ENCODE results near the gene PTAR1.

PTAR1 gene

DNA sequence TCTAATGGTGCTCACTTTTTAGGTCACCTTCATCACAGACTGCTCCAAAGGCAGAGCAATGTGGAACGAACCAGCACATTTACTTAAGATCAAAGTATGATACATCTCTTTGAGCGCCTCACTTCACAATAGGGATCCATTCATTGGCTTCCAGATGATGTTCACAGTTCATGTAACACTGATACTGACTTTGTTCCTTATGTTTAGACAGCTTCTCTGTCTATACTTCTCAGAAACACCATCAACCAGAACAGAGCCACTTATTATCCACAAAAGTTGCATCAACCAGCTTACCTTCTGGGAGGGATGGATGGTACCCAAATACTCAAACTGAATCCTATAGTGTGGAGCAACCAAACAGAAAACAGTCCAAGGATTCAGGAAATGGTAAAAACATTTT is 4.6 kb downstream of the PTAR1 start:
- no peak for DNase-seq
- intact Hi-C loops (cut with DNase I): loop anchor here (10.0 kb wide), 3 partner anchors 170 to 500 kb away; partner anchors contain the start of gene SMC5

DNA sequence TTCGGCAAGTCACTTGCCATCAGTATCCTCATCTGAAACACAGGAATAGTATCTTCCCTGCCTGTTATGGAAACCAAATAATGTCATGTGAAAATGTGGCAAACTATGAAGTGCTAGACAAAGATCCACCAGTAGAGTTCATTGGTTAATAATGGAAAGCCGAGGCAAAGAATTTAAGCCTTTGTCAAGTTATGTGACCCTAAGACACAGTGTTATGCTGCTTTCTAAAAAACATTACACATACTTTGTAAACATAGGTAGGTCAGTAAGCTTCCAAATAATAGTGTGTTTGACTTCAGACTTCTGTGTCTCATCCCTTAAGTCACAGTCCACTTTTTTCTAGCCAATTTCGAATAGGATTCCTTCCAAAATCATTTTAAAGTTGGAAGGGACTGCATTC is 6.0 kb downstream of the PTAR1 start:
- intact Hi-C loops (cut with DNase I): loop anchor here (10.0 kb wide), 3 partner anchors 171 to 501 kb away; partner anchors contain the start of gene SMC5
- DNase-seq: no peak

DNA sequence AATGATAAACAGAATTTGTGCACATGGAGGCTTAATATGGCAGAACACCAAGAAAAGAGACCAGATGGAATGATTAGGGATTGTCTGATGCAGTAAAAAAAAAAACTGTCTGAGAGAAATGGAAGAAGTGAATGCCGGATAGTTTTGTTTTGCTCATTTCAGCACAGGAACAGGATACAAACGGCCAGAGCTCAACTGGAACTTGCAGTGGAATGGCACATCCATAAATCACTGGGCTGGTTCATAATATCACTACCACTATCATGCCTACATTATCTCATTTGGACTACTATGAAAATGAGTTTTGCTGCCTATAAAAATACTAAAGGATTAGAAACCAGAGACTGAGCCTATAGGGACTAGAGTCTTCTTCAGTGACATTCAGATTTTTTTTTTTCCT is 9.7 kb downstream of the PTAR1 start:
- DNase-seq: no peak
- intact Hi-C loops (cut with DNase I): loop anchor here (10.0 kb wide), 3 partner anchors 175 to 505 kb away; partner anchors contain the start of gene SMC5

DNA sequence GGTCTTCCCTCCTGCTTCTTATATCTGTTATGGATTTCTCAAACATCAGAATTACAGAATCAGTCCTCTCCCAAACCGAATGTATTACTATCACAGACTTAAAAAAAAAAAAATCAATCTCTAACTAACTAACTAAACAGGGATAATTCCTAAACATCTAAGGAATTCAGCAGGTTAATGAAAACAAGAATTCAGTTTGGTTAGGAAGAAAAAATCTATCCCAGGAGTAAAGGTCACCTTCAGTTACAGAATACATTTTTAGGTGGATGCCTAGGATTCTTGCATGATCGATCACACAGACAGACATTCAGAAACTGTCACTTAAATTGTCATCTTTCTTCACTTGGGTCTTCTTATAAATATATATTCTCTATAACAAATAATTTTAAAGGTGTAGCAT is 11.5 kb downstream of the PTAR1 start:
- DNase-seq: no peak
- intact Hi-C loops (cut with DNase I): no loop called here

DNA sequence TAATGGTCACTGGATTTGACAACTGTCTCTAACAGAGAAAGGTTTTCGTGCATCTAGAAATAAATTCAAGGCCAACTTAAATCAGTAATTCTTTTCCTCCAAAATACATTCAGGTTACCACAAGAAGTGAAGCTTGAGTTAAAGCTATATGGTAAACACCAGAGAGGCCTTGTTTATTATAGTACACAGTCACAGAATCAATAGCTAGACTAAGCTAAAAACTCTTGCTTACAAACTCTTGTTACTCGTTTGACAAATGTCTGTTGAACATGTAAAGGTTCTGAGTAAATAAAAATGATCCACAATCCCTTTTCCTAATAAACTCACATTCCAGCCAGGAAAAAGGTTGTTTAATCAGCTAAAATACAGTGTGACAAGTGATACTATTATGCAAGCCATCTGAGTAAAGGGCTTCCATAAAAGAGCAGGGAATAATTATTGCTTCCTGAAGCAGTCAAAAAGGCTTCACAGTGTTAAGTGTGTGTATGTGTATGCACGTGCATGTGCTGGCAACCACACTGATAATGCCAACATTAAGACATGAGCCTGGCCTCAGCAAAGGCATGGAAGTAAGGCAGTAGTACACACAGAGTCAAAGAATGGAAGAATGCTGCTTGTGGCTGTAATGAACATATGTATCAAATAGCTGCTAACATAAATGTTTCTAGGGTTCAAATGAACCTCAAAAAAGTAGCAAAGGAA is 12.8 kb downstream of the PTAR1 start:
- intact Hi-C loops (cut with DNase I): no loop called here

DNA sequence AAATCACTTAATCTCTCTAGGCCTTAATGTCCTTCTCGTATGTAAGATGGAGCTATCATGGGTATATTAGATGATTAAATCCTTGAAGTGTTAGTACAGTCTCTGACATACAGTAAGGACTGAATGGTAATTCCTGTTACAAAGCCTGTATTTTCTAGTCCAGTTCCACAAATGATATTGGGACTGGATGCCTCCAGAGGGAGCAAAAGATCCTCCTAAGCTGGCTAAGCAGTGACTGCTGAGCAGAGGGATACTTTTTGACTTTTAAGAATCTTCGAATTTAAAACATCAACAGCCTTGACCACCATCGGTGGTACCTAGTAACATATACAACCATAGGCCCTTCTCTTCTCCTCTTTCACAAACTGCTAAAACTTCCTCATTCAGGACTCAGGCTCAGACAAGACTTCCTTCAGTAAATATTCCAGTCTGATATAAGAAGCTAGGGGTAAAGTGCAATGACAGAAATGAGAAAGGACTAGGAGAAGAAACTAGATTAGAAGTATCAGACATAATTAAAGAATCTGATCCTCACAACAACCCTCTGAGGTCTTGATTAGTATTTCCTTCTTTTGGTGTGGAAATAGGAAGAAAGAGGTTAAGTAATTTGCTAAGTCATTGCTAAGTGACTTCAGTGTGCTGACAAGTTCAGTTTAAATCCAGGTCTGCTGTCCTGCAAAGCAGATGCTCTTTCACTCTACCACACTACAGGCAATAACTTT is 13.9 kb downstream of the PTAR1 start:
- DNase-seq: no peak
- intact Hi-C loops (cut with DNase I): no loop called here

More for the DNA sequence above, 12.8 kb downstream of the PTAR1 start:
- DNase-seq: no peak

DNA sequence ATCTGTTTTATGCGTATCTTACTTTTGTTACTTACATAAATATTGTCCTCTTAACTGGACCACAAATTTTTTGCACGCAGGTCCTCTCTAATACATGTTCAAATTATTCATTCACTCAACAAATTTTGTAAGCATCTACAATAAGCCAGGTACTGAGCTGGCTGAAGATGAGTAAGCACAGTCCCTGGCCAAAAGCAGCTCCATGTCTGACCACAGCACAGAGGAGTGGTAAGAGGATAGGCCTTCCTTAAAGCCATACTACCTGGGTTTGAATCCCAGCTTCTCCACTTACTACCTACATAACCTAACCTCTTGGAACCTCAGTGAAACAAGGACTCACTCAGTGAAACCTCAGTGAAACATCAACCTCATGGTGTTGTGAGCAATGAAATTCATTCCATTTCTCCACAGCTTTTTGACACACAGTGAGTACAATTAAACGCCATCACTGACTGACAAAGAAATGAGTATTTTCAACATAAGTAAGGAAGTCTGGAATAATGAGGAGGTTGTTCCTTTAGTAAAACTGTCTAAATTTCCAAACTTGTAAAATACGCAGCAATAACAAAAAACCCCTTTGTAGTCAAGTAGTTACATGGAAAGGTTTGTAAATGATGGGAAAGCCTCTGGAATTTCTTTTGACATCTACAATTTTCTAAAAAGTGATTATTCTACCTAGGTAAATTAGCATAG is 15.0 kb downstream of the PTAR1 start:
- intact Hi-C loops (cut with DNase I): no loop called here
- no peak for DNase-seq

DNA sequence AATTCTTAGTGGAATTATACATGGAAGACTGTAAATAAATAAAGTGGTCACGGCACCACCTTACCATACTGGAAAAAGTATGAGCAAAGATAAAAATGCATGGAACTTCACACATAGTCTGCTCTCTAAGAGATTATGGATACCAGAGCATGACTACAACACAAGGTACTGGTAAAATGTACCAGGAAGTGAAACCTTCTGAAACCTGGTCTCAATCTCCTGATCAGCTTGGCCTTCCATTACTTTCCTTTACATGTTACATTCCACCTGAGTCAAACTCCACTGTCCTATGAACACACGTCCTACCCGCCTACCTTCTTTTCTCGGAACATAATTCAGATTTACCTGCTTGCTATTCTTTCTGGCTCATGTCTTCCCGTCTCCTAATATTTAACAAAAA is 15.9 kb downstream of the PTAR1 start:
- no peak for DNase-seq
- intact Hi-C loops (cut with DNase I): no loop called here

DNA sequence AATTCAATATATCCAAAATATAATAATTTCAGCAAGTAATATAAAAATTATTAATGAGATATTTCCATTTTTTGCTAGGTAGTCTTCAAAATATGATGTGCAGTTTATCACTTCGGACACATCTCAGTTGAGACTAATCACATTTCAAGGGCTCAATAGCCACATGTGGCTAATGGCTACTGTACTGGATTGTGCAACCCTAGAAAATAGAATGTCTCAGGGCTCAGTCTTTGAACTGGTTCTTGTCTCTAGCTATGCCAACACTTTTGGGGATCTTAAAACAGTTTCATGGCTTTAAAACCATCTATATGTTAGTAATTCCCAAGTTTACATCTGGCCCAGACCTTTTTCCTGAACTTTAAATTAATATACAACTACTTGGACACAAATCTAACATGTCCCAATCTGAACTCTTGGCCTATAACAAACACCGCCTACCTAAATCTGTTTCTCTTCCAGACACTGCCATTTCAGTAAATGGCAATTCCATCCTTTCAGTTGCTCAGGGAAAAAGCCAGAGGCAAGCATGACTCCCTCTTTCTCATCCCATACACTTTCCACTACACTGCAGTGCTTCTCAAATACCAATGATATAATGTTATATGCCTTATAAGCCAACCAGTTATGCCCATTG is 18.8 kb downstream of the PTAR1 start:
- no peak for DNase-seq
- intact Hi-C loops (cut with DNase I): no loop called here

DNA sequence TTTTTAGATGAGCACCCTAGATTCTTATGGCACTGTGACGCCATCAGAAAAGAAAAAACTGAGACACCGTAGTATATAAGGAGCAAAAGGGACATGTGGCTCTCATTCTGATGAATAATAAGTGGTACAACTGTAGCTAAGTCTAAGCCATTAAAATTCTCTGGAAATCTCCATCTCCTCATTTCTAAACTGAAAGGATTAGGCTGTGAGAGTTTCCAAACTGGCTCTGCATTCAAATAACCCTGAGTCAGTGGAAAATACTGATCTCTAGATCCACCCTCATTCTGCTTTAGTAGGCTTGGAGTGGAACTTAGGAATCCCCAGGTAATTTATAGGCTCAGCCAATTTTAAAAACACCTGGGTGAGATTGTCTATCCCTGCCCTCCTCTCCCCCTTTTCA is 28.5 kb downstream of the PTAR1 start:
- no peak for DNase-seq
- intact Hi-C loops (cut with DNase I): no loop called here

DNA sequence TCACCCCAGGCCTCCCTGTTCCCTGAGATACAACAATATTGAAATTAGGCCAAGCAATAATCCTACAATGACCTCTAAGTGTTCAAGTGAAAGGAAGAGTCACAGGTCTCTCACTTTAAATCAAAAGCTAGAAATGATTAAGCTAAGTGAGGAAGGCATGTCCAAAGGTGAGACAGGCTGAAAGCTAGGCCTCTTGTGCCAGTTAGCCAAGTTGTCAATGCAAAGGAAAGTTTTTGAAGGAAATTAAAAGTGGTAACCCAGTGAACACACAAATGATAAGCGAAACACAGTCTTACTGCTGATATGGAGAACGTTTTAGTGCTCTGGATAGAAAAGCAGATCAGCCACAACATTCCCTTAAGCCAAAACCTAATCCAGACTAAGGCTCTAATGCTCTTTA is 39.8 kb downstream of the PTAR1 start:
- intact Hi-C loops (cut with DNase I): no loop called here

DNA sequence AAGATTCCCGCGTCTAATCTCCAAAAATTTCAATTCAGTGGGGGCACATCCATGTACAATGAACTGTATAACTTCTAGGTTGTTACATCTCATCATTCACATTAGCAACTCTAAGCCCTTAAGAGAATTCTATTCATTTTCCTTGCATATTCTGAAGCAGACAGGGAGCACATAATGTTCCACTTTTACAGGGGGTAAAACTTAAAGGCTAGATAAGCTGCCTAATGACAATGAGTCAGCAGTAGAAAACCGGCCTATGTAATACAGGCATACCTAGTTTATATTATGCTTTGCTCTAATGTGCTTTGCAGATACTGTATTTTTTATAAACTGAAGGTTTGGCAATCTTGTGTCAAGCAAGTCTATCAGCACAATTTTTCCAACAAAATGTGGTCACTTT is 40.4 kb downstream of the PTAR1 start:
- DNase-seq: no peak
- intact Hi-C loops (cut with DNase I): no loop called here

More for the DNA sequence above, 39.8 kb downstream of the PTAR1 start:
- no peak for DNase-seq

DNA sequence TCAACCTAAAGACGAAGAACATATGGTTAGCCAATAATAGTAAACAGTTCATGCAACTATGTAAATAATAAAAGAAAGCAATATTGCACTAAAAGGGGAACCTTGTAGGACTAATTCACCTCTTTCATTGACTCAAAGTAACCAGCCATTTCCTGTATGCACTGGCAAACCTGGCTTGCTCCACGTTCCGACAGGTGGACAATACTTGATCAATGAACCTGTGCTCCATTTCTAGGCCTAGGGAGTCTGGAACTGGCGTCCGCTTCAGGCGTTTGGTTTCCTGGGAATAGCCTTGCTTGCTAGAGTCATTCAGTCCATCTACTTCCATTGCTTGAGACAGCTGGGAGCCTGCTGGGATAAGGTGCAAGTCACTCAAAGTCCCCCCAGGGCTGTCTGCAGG is 41.6 kb downstream of the PTAR1 start:
- intact Hi-C loops (cut with DNase I): no loop called here
- DNase-seq: peak in 1 of 10 donors; percentile 73

DNA sequence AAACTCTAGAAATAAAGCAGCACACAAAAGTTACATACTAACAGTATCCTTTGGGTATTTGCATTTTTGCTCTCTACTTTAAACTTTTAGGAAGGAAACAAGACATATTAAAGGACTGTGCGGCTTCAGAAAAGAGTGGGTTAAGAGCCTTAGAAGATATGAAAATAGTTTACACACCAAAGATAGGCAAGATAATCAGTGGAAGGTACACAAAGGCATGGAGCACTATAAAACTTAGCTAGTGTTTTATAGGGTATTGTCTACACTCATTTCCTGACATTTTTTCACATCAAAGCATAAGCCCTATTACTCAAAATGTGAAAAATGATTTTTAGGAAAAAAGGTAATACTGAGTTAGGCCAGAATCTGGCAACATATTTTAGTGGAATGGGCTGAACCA is 44.0 kb downstream of the PTAR1 start:
- no peak for DNase-seq
- intact Hi-C loops (cut with DNase I): no loop called here

DNA sequence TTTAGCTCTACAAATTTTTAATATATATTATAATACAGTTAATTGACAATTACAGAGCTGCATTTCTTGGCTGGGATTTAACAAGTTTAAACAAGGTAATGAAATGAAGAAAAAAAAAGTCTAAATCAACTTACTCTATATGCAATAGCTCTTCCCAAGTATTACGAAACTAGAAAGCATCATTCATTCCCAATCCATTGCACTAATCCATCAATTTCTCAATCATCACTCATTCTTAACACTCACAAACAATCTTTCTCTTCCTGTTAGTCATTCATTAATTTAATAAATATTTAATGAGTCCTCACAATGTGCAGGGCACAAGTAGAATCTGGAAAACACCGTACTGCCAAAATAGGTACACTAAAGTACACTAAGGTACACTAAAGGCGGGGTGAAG is 44.7 kb downstream of the PTAR1 start:
- no peak for DNase-seq
- intact Hi-C loops (cut with DNase I): no loop called here

DNA sequence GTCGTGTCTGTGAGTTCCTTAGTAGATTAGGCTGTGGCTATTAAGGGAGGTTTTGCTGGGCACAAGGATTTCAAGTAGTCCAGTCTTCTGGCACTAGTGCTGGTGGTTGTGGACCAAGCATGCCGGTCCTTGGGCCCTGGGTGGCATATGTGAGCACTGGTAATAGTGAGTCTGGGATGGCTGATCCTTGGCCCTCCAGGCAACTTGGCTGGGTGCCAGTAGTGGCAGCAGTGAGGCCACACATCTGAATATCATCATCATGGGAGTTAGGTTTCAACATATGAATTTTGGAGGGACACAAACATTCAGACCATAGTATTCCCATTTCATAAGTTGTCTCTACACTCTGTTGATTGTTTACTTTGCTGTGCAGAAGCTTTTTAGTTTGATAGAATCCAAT is 62.3 kb downstream of the PTAR1 start:
- no peak for DNase-seq

DNA sequence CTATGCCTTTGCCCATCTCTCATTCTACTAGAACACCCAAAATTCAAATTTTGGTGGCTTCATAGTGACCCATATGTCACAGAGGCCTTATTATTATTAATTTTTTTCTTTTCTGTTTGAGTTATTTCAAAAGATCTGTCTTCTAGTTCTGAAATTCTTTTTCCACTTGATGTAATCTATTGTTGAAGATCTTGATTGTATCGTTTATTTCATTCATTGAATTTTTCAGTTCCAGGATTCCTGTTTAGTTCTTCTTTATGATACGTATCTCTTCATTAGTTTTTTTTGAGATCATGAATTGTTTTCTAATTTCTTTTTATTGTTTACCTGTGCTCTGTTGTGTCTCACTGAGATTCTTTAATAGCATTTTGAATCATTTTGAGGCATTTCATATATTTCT is 63.0 kb downstream of the PTAR1 start:
- no peak for DNase-seq
- intact Hi-C loops (cut with DNase I): no loop called here

More for the DNA sequence above, 62.3 kb downstream of the PTAR1 start:
- intact Hi-C loops (cut with DNase I): no loop called here

DNA sequence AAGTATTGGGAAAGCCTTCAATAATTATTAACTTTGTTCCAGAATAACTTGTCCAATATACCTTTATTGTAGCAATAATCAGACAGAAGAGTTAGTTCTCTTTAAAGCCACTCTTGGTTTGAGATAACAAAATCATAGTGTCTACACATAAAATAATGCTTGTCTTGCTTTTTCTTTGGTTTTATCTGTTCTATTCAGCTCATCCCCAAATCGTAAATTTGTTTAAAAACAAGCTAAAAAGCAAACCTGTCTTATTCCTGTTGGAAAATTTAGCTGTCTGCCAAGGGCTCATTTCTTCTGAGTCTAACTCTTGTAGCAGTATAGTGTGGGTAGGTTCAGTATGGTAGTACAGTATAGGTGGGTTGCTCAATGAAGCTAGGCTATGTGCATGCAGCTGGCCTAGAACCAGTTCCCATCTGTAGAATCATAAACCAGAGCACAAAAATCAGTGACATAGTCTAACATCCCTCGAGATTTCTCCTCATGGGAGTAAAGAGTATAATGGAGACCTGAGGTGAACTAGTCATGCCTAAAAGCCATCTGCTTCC is 69.7 kb downstream of the PTAR1 start:
- DNase-seq: no peak
- intact Hi-C loops (cut with DNase I): no loop called here

DNA sequence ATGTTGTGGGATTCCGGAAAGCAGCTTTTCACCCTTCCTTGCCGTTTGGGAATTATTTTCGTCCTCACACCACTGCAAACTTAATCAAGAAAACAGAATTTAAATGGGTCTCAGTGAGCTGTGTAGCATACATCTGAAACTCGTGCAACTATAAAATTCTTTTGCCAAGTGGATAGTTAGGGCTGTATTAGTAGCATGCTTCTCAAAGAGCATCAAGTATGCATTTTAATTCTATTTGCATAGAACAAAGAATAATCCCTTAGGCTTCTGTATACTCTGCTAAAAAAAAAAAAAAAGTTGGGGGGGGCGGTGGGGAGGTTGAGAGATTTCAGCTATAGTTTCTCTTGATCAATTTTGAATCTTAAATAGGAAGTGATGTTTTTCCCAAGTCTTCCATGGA is 75.9 kb downstream of the PTAR1 start:
- DNase-seq: no peak
- intact Hi-C loops (cut with DNase I): no loop called here

DNA sequence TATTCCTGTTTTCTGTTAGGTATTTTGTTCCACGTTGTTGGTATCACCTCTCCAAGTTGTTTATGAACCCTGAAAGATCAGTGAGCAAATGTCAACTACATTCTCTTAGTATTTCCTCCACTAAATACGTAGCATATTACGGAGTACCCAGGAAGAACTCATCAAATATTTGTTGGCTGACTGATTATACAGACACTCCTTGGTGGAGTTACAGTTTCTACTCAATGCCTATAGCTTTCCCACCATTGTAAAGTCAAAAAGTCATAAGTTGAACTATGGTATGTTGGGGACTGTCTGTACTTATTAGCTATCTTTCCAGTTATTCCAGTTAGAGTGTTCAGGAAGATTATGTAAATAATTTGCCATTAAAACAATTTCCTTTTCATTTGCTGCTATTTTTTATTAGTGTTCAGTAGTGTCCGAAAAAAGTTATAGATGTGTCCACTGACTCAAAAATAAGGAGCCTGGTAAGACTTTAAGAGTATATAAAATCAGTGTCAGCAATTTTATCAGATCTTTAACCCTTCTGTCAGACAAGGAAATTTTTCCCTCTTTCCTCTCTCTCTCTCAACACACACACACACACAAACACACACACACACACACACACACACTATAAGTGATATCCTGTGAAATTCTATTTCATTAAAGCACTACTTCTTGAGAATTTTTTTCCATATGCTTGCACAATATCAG is 80.8 kb downstream of the PTAR1 start:
- no peak for DNase-seq
- intact Hi-C loops (cut with DNase I): loop anchor here (10.0 kb wide), 2 partner anchors 196 to 236 kb away; no protein-coding TSS in a partner anchor
